GM12878 (cell line): ENCODE data around the gene ALX4.

Experiments
- RUNX3 ChIP-seq: IDR thresholded peaks from 2 replicates; pipeline ENCODE4 v1.6.1; 2012; ENCODE audit warnings: low read length, inconsistent platforms
- SMAD1 ChIP-seq: fragments of 450-650 bp; IDR thresholded peaks from 2 replicates; pipeline ENCODE4 v1.6.1; 2018; ENCODE audit warnings: mild to moderate bottlenecking, low read depth; ENCODE audit not compliant: partially characterized antibody

DNA sequence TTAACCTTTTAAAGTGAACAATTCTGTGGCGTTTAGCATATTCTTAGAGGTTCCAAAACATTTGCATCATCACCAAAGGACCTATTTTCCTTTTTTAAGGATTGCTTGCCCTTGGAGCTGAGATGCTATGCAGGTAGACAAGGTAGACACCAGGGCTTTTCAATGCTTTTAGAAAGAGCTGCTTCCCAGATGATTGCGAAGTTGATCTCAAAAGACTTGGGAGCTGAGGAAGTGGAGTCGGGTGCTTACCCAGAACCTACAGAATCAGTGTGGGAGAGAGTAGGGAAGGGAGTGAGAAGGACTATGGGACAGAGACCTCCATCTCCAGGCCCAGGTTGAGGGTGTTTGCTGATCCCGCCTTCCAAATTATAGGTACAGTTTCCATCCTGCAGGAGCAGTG, 11.1 kb upstream of the ALX4 start:
- TF ChIP-seq RUNX3 (no peak), SMAD1 (no peak)
